SK-N-SH treated with all-trans-retinoic acid at 6 μM for 48 hours (cell line): ENCODE results near the gene ARHGAP22.

Experiments used
- ATAC-seq: fragments of 200-7000 bp; cut with Tn5 transposase; 3 replicates; pipeline ENCODE4 v1.9.1; 2020; ENCODE audit warnings: mild to moderate bottlenecking, moderate library complexity
- ARNTL ChIP-seq: fragments of 450-650 bp; formaldehyde crosslinking; IDR thresholded peaks from 2 replicates; pipeline ENCODE4 v1.5.0; 2020; ENCODE audit warnings: low read depth, mild to moderate bottlenecking, moderate library complexity, borderline replicate concordance
- BACH2 ChIP-seq: fragments of 250-450 bp; sonication (Bioruptor Pico); IDR thresholded peaks from 2 replicates; pipeline ENCODE4 v1.9.0; 2021; ENCODE audit warnings: mild to moderate bottlenecking, borderline replicate concordance
- CSDC2 ChIP-seq: fragments of 250-450 bp; sonication (Bioruptor Pico); IDR thresholded peaks from 2 replicates; pipeline ENCODE4 v1.5.0; 2020; ENCODE audit warnings: mild to moderate bottlenecking, moderate library complexity
- GLIS3 ChIP-seq: fragments of 250-450 bp; sonication (Bioruptor Pico); IDR thresholded peaks from 2 replicates; pipeline ENCODE4 v1.5.0; 2020; ENCODE audit warnings: mild to moderate bottlenecking, moderate library complexity
- ISL1 ChIP-seq: fragments of 250-450 bp; sonication (Bioruptor Pico); IDR thresholded peaks from 2 replicates; pipeline ENCODE4 v2.1.2; 2022; ENCODE audit warnings: mild to moderate bottlenecking, moderate library complexity
- OSR1 ChIP-seq: fragments of 250-450 bp; sonication (Bioruptor Pico); IDR thresholded peaks from 2 replicates; pipeline ENCODE4 v1.8.0; 2022; ENCODE audit warnings: moderate library complexity, mild to moderate bottlenecking, inconsistent platforms
- PATZ1 ChIP-seq: fragments of 250-450 bp; sonication (Bioruptor Pico); IDR thresholded peaks from 2 replicates; pipeline ENCODE4 v1.8.0; 2020; ENCODE audit warnings: mild to moderate bottlenecking, moderate library complexity, borderline replicate concordance
- PPARA ChIP-seq: fragments of 250-450 bp; sonication (Bioruptor Pico); IDR thresholded peaks from 2 replicates; pipeline ENCODE4 v1.5.0; 2020; ENCODE audit warnings: mild to moderate bottlenecking, borderline replicate concordance
- RARB ChIP-seq: fragments of 250-450 bp; sonication (Bioruptor Pico); IDR thresholded peaks from 2 replicates; pipeline ENCODE4 v1.8.0; 2021; ENCODE audit warnings: mild to moderate bottlenecking, moderate library complexity
- SNAI2 ChIP-seq: fragments of 250-450 bp; sonication (Bioruptor Pico); IDR thresholded peaks from 2 replicates; pipeline ENCODE4 v1.5.0; 2020; ENCODE audit warnings: mild to moderate bottlenecking, moderate library complexity
- TCF4 ChIP-seq: fragments of 250-450 bp; sonication (Bioruptor Pico); IDR thresholded peaks from 2 replicates; pipeline ENCODE4 v1.8.0; 2021; ENCODE audit warnings: mild to moderate bottlenecking, moderate library complexity, borderline replicate concordance
- ZC3H10 ChIP-seq: fragments of 250-450 bp; sonication (Bioruptor Pico); IDR thresholded peaks from 2 replicates; pipeline ENCODE4 v1.5.1; 2021; ENCODE audit warnings: mild to moderate bottlenecking, moderate library complexity
- ZFP3 ChIP-seq: fragments of 250-450 bp; sonication (Bioruptor Pico); IDR thresholded peaks from 2 replicates; pipeline ENCODE4 v1.5.0; 2020; ENCODE audit warnings: mild to moderate bottlenecking, moderate library complexity
- ZFP30 ChIP-seq: fragments of 450-650 bp; formaldehyde crosslinking; IDR thresholded peaks from 2 replicates; pipeline ENCODE4 v1.5.0; 2022; ENCODE audit warnings: mild to moderate bottlenecking, moderate library complexity
- ZNF565 ChIP-seq: fragments of 450-650 bp; formaldehyde crosslinking; conservative IDR thresholded peaks from 2 replicates; pipeline ENCODE4 v1.5.0; 2020; ENCODE audit warnings: low read depth, mild to moderate bottlenecking, moderate library complexity
- ZNF70 ChIP-seq: fragments of 450-650 bp; formaldehyde crosslinking; IDR thresholded peaks from 2 replicates; pipeline ENCODE4 v1.5.0; 2020; ENCODE audit warnings: mild to moderate bottlenecking, moderate library complexity
- ZNF8 ChIP-seq: fragments of 450-650 bp; formaldehyde crosslinking; IDR thresholded peaks from 2 replicates; pipeline ENCODE4 v1.5.0; 2020; ENCODE audit warnings: mild to moderate bottlenecking, moderate library complexity
- TF ChIP-seq, protein P1 (sequence below): fragments of 250-450 bp; sonication (Bioruptor Pico); IDR thresholded peaks from 2 replicates; pipeline ENCODE4 v1.8.0; 2021; ENCODE audit warnings: low read depth, mild to moderate bottlenecking, moderate library complexity, borderline replicate concordance
- TF ChIP-seq, protein P2 (sequence below): fragments of 250-450 bp; sonication (Bioruptor Pico); IDR thresholded peaks from 2 replicates; pipeline ENCODE4 v1.5.1; 2020; ENCODE audit warnings: low read depth, mild to moderate bottlenecking, moderate library complexity
- TF ChIP-seq, protein P3 (sequence below): fragments of 250-450 bp; sonication (Bioruptor Pico); IDR thresholded peaks from 2 replicates; pipeline ENCODE4 v1.5.1; 2021; ENCODE audit warnings: mild to moderate bottlenecking, moderate library complexity
- TF ChIP-seq, protein P4 (sequence below): fragments of 250-450 bp; sonication (Bioruptor Pico); IDR thresholded peaks from 2 replicates; pipeline ENCODE4 v1.5.0; 2020; ENCODE audit warnings: mild to moderate bottlenecking, moderate library complexity

Gene ARHGAP22

DNA sequence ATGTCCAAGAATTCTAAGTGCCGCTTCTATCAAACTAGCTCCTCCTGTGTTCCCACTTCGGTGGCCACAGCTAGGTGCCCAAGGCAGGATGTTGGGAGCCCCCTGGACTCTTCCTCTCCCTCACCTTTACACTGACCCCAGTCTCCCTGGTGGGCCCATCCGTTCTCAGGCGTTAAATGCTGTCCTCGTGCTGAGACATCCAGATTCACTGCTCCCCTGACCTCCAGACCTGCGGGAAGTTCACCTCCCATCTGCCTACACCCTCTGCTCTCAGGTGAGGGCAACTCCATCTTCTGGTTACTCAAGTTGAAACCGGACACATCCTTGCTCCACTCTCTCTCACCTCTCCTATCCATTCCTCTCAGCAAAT, 114.3 kb downstream of the ARHGAP22 start:
- ATAC-seq, result no peak
- TF ChIP-seq, protein P1, sequence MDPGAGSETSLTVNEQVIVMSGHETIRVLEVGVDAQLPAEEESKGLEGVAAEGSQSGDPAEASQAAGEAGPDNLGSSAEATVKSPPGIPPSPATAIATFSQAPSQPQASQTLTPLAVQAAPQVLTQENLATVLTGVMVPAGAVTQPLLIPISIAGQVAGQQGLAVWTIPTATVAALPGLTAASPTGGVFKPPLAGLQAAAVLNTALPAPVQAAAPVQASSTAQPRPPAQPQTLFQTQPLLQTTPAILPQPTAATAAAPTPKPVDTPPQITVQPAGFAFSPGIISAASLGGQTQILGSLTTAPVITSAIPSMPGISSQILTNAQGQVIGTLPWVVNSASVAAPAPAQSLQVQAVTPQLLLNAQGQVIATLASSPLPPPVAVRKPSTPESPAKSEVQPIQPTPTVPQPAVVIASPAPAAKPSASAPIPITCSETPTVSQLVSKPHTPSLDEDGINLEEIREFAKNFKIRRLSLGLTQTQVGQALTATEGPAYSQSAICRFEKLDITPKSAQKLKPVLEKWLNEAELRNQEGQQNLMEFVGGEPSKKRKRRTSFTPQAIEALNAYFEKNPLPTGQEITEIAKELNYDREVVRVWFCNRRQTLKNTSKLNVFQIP (CRISPR knock-in tag), result no peak
- TF ChIP-seq ZFP3 (CRISPR knock-in tag), result no peak
- no peak for TF ChIP-seq CSDC2
- TF ChIP-seq PATZ1 (CRISPR knock-in tag), result no peak
- TF ChIP-seq ARNTL (CRISPR knock-in tag), result no peak
- TF ChIP-seq RARB (CRISPR knock-in tag), result no peak
- no peak for TF ChIP-seq OSR1
- no peak for TF ChIP-seq ZNF70
- TF ChIP-seq PPARA, result no peak
- TF ChIP-seq, protein P2, sequence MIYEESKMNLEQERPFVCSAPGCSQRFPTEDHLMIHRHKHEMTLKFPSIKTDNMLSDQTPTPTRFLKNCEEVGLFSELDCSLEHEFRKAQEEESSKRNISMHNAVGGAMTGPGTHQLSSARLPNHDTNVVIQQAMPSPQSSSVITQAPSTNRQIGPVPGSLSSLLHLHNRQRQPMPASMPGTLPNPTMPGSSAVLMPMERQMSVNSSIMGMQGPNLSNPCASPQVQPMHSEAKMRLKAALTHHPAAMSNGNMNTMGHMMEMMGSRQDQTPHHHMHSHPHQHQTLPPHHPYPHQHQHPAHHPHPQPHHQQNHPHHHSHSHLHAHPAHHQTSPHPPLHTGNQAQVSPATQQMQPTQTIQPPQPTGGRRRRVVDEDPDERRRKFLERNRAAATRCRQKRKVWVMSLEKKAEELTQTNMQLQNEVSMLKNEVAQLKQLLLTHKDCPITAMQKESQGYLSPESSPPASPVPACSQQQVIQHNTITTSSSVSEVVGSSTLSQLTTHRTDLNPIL (CRISPR knock-in tag), result no peak
- no peak for TF ChIP-seq BACH2 (CRISPR knock-in tag)
- TF ChIP-seq, protein P3, sequence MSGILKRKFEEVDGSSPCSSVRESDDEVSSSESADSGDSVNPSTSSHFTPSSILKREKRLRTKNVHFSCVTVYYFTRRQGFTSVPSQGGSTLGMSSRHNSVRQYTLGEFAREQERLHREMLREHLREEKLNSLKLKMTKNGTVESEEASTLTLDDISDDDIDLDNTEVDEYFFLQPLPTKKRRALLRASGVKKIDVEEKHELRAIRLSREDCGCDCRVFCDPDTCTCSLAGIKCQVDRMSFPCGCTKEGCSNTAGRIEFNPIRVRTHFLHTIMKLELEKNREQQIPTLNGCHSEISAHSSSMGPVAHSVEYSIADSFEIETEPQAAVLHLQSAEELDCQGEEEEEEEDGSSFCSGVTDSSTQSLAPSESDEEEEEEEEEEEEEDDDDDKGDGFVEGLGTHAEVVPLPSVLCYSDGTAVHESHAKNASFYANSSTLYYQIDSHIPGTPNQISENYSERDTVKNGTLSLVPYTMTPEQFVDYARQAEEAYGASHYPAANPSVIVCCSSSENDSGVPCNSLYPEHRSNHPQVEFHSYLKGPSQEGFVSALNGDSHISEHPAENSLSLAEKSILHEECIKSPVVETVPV, result no peak
- no peak for TF ChIP-seq ZNF8
- TF ChIP-seq GLIS3, result no peak
- no peak for TF ChIP-seq ISL1 (CRISPR knock-in tag)
- TF ChIP-seq ZC3H10, result no peak
- TF ChIP-seq TCF4, result no peak
- TF ChIP-seq SNAI2, result no peak
- no peak for TF ChIP-seq ZFP30 (CRISPR knock-in tag)

DNA sequence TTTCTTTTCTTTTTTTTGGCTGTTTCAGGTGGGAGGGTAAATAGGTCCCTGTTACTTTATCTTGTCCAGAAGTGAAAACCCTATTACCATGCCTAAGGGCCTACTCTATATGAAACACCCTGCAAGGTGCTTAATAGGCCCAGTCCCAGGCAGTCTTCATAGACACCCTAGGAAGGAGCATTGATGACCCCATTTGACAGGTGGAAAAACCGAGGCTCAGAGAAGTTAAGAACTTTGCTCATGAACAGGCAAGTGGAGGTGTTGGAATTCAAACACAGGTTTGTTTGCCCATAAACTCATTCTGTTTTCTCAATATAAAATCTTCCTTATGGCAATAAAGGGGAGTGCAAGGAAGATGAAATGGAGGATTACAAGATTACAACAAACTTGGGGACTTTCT, 115.8 kb downstream of the ARHGAP22 start:
- TF ChIP-seq ZC3H10 (no peak), RARB (CRISPR knock-in tag) (no peak), BACH2 (CRISPR knock-in tag) (no peak), ZNF565 (no peak), TCF4 (no peak), GLIS3 (no peak), ZNF70 (no peak), CSDC2 (no peak), ZNF8 (no peak), ARNTL (CRISPR knock-in tag) (no peak), ZFP3 (CRISPR knock-in tag) (no peak), PATZ1 (CRISPR knock-in tag) (no peak), OSR1 (no peak), ISL1 (CRISPR knock-in tag) (no peak)
- TF ChIP-seq, protein P3, result no peak
- TF ChIP-seq, protein P4, sequence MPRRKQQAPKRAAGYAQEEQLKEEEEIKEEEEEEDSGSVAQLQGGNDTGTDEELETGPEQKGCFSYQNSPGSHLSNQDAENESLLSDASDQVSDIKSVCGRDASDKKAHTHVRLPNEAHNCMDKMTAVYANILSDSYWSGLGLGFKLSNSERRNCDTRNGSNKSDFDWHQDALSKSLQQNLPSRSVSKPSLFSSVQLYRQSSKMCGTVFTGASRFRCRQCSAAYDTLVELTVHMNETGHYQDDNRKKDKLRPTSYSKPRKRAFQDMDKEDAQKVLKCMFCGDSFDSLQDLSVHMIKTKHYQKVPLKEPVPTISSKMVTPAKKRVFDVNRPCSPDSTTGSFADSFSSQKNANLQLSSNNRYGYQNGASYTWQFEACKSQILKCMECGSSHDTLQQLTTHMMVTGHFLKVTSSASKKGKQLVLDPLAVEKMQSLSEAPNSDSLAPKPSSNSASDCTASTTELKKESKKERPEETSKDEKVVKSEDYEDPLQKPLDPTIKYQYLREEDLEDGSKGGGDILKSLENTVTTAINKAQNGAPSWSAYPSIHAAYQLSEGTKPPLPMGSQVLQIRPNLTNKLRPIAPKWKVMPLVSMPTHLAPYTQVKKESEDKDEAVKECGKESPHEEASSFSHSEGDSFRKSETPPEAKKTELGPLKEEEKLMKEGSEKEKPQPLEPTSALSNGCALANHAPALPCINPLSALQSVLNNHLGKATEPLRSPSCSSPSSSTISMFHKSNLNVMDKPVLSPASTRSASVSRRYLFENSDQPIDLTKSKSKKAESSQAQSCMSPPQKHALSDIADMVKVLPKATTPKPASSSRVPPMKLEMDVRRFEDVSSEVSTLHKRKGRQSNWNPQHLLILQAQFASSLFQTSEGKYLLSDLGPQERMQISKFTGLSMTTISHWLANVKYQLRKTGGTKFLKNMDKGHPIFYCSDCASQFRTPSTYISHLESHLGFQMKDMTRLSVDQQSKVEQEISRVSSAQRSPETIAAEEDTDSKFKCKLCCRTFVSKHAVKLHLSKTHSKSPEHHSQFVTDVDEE (CRISPR knock-in tag), result no peak
- TF ChIP-seq, protein P2 (CRISPR knock-in tag), result no peak
- ATAC-seq, result no peak
